GM18873 (cell line): ENCODE results near the gene LHPP.

Experiments
- ATAC-seq: cut with Tn5 transposase; IDR thresholded peaks from one replicate; pipeline ENCODE4 v1.9.1; 2021; ENCODE audit warnings: mild to moderate bottlenecking, moderate library complexity, moderate number of reproducible peaks; ENCODE audit not compliant: unreplicated experiment, low FRiP score

The LHPP gene

DNA sequence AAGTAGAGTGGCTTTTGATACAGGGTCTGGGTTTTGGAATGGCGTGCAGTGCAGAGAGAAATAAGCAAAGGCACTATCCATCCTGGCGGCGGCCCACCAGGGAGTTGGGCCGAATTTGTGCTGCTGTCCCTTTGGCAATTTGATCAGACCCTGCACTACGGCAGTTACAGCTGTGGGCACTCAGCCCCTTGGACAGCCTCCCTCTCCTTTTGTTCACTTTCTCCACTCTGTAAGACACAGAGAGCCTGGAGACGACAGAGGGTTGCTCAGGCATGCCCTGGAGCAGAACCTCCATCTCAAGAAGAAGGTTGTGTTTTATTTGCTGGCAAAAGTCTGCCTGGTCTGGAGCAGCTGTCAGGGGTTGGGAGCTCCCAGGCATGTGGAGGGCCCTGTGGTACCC lies 55.8 kb downstream of the LHPP start:
- ATAC-seq: no peak

DNA sequence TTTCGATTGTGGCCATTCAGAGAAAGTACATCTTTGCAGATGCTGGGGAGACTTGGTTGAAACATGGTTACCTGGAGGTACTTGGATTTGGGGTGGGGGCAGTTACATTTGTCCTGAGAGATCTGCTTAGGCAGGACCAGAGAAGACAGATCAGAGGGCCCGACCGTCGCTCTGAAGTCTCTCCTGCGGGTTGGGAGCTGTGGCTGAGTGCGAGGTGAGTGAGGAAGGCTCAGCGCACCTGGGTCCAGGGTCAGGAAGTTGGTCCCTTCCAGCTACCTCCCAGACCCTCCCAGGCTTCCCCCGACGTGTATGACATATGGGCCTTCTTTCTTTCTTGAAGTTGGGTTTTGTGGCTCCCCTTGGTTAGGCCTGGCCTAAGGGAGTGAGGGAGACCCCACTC lies 56.3 kb downstream of the LHPP start:
- ATAC-seq: no peak

DNA sequence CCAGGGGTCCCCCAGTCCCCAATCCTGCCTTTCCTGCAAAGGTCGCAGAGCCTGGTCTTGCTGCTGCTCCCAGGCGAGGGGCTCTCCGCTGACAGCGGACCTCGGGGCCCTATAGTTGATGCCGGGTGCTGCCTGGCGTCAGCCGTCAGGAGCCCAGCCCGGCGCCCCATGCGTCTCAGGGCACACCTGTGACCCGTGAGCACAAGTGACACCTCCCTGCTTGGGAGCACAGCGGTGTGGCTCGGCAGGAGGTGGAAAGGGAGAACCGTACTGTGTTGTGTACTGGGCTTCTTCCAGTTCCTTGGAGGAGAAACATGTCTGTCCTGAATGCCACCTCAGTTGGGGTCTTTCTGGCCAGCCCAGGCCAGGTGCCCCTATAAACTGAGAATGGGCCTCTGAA lies 56.7 kb downstream of the LHPP start:
- no peak for ATAC-seq

DNA sequence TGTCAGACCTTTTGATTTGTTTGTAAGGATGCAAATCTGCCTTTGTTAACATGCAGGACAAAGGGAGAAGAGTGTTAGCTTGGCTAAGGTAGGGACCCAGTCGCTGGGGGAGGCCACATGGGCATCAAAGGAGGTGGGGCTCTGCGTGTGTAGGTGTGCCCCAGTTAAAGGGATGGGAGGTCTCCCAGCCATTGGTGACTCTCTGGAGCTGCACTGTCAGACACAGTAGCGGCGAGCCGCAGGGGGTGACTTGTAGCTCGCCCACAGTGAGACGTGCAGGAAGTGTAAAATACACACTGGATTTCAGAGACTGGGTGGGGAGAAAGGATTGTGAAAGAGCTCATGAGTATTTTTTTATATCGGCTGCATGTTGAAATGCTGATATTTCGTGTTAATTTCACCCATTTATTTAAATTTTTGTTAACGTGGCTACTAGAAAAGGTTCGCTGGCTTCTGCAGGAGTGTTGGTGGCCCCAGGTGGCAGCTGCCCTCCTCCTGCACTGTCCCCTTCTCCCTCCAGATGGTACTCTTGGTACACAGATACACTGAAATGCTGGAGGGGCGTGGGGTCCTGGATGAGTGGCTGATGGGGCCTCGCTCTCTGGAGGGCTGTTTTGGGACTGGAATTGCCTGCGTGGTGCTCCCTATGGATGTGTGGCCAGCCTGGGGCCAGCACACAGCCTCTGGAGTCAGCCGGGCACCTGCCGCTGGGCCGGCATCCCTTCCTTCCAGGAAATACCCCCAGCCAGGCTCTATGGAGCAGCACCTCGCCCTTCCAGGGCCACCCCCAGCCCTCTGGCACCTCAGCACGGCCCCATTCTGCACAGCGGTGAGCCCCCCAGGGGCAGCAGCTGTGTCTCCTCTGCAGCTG lies 59.2 kb downstream of the LHPP start:
- no peak for ATAC-seq

DNA sequence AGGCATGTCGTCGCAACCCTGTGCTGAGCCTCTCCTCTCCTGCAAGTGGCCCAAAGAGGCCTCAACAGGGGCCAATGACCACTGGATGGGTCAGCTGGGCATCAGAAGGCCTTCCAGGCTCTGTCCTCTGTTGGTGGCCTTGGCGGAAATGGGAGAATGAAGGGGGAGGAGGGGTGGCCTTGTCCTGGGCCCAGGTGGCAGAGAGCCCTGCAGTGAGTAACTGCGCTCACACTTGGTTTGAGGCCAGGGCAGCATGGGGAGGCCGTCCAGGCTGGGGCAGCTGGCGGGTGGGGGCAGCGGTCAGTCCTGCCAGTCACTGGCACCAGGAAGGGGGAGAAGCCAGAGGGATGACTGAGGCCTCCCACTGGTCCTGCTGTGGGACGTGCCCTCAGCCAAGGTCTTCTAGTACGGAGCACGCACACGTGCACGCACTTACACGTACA lies 59.8 kb downstream of the LHPP start:
- no peak for ATAC-seq

DNA sequence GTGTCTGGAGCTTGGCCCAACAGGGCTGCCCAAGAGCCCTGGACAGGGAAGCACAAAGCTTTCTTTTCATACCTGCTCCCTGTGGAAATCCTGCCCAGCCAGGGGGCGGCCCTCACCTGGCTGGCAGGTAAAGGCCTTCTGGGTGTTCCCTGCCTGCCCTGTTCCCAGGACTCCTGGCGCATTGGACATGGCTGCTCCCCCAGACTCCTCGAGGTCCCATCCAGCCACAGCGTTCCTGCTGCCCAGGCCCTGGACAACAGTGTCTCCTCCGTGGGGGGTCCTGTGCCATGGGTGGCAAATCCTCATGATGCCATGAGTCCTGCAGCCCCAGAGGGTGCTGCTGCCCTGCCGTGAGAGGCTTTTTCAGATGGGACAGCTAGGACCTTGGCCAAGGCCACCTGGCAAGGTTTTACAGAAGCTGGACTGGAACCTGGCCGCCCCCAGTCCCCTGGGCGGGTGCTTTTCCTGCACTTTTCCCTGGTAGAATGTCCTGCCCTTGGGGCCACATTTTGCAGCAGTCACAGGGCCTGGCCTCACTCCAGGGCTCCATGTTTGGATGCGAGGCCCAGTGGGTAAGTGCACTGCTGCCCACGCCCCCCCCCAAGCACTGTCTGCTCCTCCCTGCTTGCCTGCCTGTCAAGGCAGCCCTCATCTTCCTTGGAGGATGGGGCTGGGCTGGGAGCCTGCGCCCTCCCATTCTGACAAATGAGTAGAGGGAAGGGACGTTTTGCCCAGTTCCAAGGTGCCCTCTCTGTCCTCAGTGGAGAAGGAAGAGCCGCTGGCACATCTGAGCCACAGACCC lies 60.7 kb downstream of the LHPP start:
- no peak for ATAC-seq

DNA sequence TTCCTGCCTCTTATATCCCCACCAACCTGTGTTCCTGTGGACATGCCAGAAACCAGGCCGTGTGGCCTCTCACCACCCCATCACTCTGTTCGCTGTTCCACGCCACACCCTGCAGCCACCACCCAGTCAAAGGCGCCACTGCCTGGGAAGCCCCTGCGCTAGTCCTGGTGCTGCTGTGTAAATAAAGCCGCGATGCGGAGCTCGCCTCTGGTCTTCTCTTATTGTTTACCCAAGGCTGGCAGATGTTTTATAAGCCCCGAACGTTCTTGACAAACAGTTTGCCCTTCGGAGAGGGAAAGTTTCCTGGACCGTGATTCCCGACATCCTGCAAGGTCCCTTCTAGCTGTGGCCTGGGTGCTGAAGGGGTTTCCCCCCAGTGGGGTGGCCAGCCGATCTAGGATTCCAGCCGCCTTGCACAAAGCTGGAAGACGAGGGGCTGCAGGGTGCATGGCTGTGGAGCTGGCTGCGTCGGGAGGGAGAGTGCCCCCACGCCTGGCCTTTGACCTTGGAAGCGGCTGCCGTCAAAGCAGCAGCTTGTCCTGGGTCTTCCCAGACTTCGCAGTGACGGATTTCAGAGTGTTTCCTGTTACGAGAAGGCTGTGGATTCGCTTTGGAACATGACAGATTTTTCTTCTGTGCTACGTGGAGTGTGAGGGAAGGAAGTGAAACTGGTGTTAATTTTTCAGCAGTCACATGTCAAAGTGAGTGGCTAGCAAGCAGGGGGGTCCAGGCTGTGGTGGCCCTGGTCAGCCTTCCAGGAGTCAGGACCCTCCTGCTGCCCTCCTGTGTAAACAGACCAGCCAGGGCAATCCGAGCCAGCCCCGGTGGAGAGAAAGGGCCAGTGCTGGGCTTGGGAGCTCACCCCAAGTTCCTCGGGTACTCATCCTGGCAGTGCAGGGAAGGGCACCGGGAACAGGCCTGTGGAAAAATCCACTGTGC lies 61.6 kb downstream of the LHPP start:
- no peak for ATAC-seq

DNA sequence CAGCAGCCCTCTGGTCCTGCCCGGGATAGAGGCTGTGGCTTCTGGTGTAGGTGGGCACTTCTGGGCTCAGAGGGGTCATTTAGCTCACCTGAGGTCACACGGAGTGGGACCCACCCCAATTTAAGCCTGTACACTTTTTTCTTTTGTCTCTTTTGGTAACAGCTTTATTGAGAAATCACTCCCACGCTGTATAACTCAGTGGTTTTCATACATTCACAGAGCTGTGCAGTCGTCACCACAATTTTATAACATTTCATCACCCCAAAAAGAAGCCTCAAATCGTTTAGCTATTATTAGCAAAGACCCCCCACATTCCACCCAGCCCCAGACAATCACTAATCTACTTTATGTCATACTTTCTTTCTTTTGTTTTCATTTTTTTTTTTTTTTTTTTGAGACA lies 62.3 kb downstream of the LHPP start:
- no peak for ATAC-seq

DNA sequence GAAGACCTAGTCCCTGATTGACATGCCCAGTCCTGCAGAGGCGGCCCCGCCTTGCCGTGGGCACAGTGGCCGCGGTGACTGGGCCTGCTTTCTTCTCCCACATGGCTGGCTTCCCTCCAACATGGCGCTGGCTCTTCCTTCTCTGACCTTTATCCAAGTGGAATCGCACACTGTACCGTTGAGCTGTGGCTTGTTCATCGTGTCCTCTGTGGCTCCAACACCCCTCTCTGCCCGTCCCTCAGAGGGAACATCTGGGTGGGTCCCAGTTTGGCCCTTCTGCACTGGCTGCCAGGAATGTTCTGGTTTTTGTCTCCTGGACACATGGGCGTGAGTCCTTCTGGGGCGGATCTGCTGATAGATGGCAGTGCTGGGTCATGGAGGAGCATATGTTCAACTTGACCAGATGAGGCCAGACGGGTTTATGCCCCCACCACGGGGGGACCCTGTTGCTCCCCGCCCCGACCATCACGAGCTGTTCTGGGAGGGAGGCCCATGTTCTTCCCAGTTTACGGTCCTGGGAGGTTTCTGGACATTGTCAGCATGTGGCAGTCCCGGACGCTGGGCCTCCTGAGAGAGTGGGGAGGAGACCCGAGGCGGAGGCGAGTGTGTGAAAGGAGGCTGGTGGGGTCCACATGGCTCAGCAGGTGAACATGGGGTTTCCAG lies 63.5 kb downstream of the LHPP start:
- ATAC-seq: no peak

DNA sequence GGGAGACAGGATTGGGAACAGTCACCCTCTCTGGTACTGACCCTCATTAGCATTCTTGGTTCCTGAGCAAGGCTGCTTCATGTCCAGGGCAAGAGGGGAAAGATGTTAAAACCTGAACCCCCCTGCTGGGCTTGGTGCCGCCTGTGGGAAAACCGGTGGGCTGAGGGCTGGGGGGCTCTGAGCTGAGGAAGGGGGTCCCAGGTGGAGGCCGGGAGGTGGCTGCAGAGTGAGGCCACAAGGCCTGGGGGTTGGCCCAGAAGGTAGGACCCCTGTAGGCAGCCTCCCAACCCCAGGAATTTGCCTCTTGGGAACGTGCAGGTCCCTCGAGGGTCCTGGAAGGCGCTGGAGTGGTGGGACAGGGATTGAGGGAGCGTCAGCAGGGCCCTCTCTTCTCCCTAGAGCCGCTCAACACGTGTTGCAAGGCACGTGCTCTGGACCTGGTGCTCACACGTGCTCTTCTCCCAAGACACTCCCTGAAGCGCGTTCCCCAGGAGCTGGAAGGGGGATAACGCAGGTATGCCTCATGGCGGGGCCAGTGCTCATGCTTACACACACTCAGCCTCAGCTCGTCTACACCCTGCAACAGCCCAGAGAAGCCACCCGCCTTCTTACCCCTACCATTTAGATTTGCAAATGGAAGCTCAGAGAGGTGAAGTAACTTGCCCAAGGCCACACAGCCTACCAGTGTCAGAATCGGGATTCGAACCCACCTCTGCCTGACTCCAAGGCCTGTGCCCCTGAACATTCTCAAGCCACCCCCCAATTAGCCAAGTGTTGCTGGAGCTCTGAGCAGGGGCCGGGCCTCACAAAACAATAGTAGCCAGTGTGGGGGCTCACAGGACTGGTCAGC lies 64.4 kb downstream of the LHPP start:
- no peak for ATAC-seq

DNA sequence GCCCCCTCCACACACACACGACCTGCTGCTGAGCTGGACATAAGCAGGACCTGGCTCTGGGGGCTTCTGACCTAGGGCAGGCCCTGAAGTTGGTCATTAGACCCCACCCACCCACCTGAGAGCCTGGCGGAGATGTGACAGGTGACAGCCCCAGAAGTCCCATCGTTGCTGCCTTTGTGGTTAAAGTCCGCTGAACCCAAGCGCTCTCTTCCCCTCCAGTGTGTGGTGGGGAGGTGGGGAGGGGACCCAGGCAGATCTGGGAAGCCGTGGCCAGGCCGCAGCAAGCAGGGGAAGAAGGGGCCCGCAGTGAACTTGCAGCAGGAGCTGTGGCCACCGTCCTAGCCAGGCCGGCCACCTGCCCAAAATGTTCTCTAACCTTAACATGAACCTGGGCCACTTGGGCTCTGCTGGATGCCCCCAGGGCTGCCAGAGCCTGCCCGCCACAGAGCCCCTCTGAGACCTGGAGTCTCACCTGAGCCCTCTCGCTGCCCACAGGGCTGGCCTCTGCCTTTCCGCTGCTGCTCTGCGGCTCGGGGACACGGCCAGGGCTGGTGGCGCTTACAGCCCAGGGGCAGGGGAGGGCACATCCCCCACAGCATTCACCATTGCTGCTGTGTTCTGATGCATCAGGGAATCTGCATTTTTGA lies 65.1 kb downstream of the LHPP start:
- no peak for ATAC-seq

DNA sequence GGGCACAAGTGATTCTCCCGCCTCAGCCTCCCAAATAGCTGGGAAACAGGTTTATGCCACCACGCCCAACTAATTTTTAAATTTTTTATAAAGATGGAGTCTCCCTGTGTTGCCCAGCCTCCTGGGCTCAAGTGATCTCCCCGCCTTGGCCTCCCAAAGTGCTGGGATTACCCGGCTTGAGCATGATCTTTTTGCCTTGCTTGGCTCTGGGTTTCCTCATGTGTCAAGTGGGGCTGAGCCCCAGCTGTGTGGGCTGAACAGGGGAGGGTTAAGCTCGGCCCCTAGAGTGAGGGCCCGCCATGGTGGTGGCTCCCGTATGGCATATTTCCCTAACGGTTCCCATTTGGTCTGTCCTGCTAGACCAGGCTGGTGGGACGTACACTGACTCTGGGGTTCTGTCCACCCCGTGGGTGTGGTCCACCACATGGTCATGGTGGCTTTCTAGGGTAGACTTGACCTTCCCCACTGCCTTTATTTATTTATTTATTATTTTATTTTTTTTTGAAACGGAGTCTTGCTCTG lies 66.3 kb downstream of the LHPP start:
- ATAC-seq: no peak

DNA sequence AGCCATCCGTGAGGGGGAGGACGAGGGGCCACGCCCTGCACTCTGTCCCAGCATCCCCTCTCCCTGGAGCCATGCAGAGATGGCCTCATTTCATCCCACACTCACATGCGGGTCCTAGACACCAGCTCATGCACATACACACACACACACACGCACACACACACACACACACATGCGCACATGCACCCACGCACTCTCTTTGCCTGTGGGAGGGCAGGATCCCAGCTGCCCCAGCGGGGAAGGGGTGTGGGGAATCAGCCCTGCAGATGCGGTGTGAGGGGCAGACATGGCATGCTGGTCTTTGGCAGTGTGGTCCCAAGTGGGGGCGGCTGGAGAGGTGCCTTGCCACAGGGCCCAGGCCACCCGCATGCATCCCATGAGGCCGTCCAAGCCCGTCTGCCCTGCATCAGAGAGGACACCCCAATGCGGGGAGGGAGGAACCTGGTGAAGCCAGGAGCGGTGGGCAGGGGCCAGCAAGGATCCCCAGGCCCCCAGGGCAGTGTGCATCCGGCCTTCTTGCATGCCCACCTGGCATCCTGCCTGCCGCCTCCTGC lies 68.1 kb downstream of the LHPP start:
- peak; percentile 6 for ATAC-seq

DNA sequence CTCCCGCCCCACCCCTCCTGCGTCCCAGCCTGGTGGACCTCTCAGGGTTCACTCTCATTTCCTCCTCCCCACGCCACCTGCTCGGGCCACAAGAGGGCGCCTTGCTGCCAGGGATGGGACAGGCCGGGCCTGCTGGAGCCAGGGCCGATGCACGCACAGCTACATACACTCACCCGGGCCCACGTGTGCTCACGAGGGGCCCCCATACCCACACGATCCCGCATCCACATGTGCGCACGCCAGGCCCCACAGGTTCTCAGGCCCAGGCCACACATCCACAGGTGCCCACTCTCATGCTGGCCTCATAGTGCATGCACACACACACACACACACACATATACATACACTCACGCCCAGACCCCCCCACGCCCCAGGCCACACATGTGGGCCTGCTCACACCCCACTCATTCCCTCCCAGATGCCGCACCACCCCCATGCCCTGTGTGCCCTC lies 68.6 kb downstream of the LHPP start:
- ATAC-seq: peak; percentile 68

DNA sequence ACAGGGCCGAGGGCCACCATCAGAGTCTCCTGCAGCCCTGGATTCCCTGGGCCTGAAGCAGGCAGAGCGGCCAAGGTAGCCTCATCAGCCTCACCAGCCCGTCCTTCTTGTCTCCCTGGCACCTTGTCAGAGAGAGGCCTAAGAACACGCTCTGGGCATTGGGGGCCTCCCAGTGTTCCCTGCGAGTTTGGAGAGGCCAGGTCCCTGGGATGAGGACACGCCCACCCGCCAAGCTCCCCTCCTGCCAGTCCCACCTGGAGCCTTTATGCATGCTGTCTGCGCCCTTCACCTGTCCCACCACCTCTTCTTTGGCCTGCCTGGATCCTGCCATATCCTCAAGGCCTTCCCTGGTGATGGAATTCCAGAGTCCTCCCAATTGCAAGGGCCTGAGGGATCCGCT lies 69.2 kb downstream of the LHPP start:
- ATAC-seq: no peak

DNA sequence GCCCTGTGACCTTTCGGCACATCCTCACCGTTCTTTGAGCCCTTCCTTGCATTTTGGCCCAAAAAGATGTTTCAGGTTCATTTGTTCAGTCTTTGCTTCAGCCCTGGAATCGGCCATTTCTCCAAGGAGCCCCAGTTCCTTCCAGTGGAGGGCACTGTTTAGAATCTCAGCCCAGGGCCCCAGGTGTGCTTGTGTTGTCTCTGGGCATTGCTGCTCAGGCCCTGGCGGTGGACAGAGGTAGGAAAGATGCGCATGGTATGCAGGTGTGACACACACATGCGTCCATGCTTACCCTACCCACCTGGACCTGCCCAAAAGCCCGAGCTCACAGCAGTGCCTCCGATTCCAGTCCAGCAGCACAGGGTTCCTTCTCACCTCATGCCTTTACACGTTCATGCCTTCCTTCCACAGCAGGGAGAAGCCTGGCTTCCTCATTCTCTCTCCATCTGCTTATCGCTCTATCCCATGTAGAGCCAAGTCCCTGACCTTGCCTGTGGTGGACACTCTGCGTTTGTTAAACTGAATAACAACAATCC lies 70.6 kb downstream of the LHPP start:
- no peak for ATAC-seq

DNA sequence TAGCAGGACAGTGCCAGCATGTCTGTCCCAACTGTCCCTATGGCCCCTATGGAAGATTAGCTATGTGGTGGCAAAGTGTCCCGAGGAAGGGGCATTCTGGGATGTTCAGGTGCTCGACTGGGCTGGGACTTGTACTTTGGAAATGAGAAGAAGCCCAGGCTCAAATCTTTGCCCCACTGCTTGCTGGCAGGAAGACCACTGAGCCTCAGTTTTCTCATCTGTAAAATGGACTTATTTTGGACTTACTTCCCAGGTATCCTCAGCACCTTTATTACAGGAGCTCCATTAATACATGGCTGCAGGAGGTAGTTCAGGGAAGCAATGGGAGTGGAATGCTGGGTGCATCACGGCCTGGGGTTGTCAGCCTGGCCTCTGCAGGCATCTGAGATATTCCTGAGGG lies 71.2 kb downstream of the LHPP start:
- ATAC-seq: no peak

DNA sequence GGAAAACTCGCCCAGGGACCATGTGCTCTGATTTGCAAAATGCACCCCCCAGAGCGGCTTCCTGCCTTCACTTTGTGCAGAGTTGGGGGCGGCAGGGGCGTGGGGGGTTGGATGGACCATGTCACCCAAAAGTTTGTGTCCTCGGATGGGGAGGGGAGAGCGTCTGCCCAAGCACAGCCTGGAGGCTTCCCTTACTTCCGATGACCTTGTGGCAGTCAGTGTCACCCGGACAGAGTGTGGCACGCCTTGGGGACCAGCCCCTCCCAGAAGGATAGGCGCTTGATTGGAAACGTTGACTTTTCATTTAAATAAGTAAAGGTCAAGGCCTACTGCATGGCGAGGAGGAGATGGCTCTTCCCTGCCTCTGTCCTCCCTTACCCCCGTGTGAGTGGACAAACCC lies 71.6 kb downstream of the LHPP start:
- ATAC-seq: no peak
